ENCODE data around the gene TMEM121B.

The TMEM121B gene

GRCh38 chr22:17114173-17114897 is 6.8 kb downstream of the TMEM121B start:
- Histone ChIP-seq H3K4me1 (ENCODE audit: control insufficient read depth in 1 of 2, insufficient read depth in 2 of 2, low read length in 2 of 2) (peaks cover 11 to 14% of the 10 kb centered on the region in 2 donors), H3K27me3 (ENCODE audit: control insufficient read depth in 1 of 2, insufficient read depth in 2 of 2, low read length in 2 of 2) (peaks cover 0 to 4% of the 10 kb centered on the region in 2 donors), H3K27ac (ENCODE audit: low read depth, low read length) (no peak overlapping the region), H3K9ac (ENCODE audit: low read depth in 1 of 2, low read length in 2 of 2) (no peak overlapping the region), H3K4me3 (ENCODE audit: low read depth in 1 of 2, low read length in 2 of 2) (no peak overlapping the region), H3K9me3 (ENCODE audit: control insufficient read depth in 1 of 2, low read length in 2 of 2) (no peaks in the 10 kb centered on the region), H3K36me3 (ENCODE audit: control insufficient read depth in 1 of 2, insufficient read depth in 2 of 2, low read length in 2 of 2) (peaks cover 7 to 8% of the 10 kb centered on the region in 2 donors)

- peaks cover 8 to 15% of the 10 kb centered on the region in 2 donors for H3K36me3 ChIP-seq (ENCODE audit: control insufficient read depth in 1 of 2, insufficient read depth in 2 of 2, low read length in 2 of 2)
- peaks cover 11 to 14% of the 10 kb centered on the region in 2 donors for H3K4me1 ChIP-seq (ENCODE audit: control insufficient read depth in 1 of 2, insufficient read depth in 2 of 2, low read length in 2 of 2)
- H3K27ac ChIP-seq (ENCODE audit: low read depth, low read length): no peak overlapping the region
- H3K4me3 ChIP-seq (ENCODE audit: low read depth in 1 of 2, low read length in 2 of 2): no peak overlapping the region
- H3K9ac ChIP-seq (ENCODE audit: low read depth in 1 of 2, low read length in 2 of 2): no peak overlapping the region
- no peaks in the 10 kb centered on the region for H3K27me3 ChIP-seq (ENCODE audit: control insufficient read depth in 1 of 2, insufficient read depth in 2 of 2, low read length in 2 of 2)
- no peaks in the 10 kb centered on the region for H3K9me3 ChIP-seq (ENCODE audit: control insufficient read depth in 1 of 2, low read length in 2 of 2)
These were observed 7.6 kb downstream of the TMEM121B start for GRCh38 chr22:17113600-17113999.

GRCh38 chr22:17112491-17113042 is 8.6 kb downstream of the TMEM121B start:
- H3K4me1 ChIP-seq (ENCODE audit: control insufficient read depth in 1 of 2, insufficient read depth in 2 of 2, low read length in 2 of 2): peaks cover under 1 to 6% of the 10 kb centered on the region in 2 donors
- peaks cover 16 to 26% of the 10 kb centered on the region in 2 donors for H3K36me3 ChIP-seq (ENCODE audit: control insufficient read depth in 1 of 2, insufficient read depth in 2 of 2, low read length in 2 of 2)
- no peaks in the 10 kb centered on the region for H3K27me3 ChIP-seq (ENCODE audit: control insufficient read depth in 1 of 2, insufficient read depth in 2 of 2, low read length in 2 of 2)
- no peak overlapping the region for H3K4me3 ChIP-seq (ENCODE audit: low read depth in 1 of 2, low read length in 2 of 2)
- H3K27ac ChIP-seq (ENCODE audit: low read depth, low read length): no peak overlapping the region
- H3K9ac ChIP-seq (ENCODE audit: low read depth in 1 of 2, low read length in 2 of 2): no peak overlapping the region
- no peaks in the 10 kb centered on the region for H3K9me3 ChIP-seq (ENCODE audit: control insufficient read depth in 1 of 2, low read length in 2 of 2)

- Histone ChIP-seq H3K9ac (ENCODE audit: low read depth in 1 of 2, low read length in 2 of 2) (no peak overlapping the region), H3K4me1 (ENCODE audit: control insufficient read depth in 1 of 2, insufficient read depth in 2 of 2, low read length in 2 of 2) (no peaks in the 10 kb centered on the region), H3K9me3 (ENCODE audit: control insufficient read depth in 1 of 2, low read length in 2 of 2) (no peaks in the 10 kb centered on the region), H3K27ac (ENCODE audit: low read depth, low read length) (no peak overlapping the region), H3K4me3 (ENCODE audit: low read depth in 1 of 2, low read length in 2 of 2) (no peak overlapping the region), H3K27me3 (ENCODE audit: control insufficient read depth in 1 of 2, insufficient read depth in 2 of 2, low read length in 2 of 2) (no peaks in the 10 kb centered on the region), H3K36me3 (ENCODE audit: control insufficient read depth in 1 of 2, insufficient read depth in 2 of 2, low read length in 2 of 2) (peaks cover 22 to 37% of the 10 kb centered on the region in 2 donors)
These were observed 10.2 kb downstream of the TMEM121B start for GRCh38 chr22:17110791-17111550.

- Histone ChIP-seq H3K4me1 (ENCODE audit: control insufficient read depth in 1 of 2, insufficient read depth in 2 of 2, low read length in 2 of 2) (no peaks in the 10 kb centered on the region), H3K9me3 (ENCODE audit: control insufficient read depth in 1 of 2, low read length in 2 of 2) (no peaks in the 10 kb centered on the region), H3K9ac (ENCODE audit: low read depth in 1 of 2, low read length in 2 of 2) (no peak overlapping the region), H3K27me3 (ENCODE audit: control insufficient read depth in 1 of 2, insufficient read depth in 2 of 2, low read length in 2 of 2) (no peaks in the 10 kb centered on the region), H3K4me3 (ENCODE audit: low read depth in 1 of 2, low read length in 2 of 2) (no peak overlapping the region), H3K27ac (ENCODE audit: low read depth, low read length) (no peak overlapping the region), H3K36me3 (ENCODE audit: control insufficient read depth in 1 of 2, insufficient read depth in 2 of 2, low read length in 2 of 2) (peaks cover 22 to 47% of the 10 kb centered on the region in 2 donors)
These were observed 11.2 kb downstream of the TMEM121B start for GRCh38 chr22:17109976-17110375.

GRCh38 chr22:17109113-17109865 is 11.9 kb downstream of the TMEM121B start:
- no peak overlapping the region for H3K27ac ChIP-seq (ENCODE audit: low read depth, low read length)
- H3K4me1 ChIP-seq (ENCODE audit: control insufficient read depth in 1 of 2, insufficient read depth in 2 of 2, low read length in 2 of 2): no peaks in the 10 kb centered on the region
- H3K36me3 ChIP-seq (ENCODE audit: control insufficient read depth in 1 of 2, insufficient read depth in 2 of 2, low read length in 2 of 2): peaks cover 24 to 54% of the 10 kb centered on the region in 2 donors
- no peak overlapping the region for H3K9ac ChIP-seq (ENCODE audit: low read depth in 1 of 2, low read length in 2 of 2)
- H3K4me3 ChIP-seq (ENCODE audit: low read depth in 1 of 2, low read length in 2 of 2): no peak overlapping the region
- H3K9me3 ChIP-seq (ENCODE audit: control insufficient read depth in 1 of 2, low read length in 2 of 2): no peaks in the 10 kb centered on the region
- no peaks in the 10 kb centered on the region for H3K27me3 ChIP-seq (ENCODE audit: control insufficient read depth in 1 of 2, insufficient read depth in 2 of 2, low read length in 2 of 2)

- no peak overlapping the region for H3K9ac ChIP-seq (ENCODE audit: low read depth in 1 of 2, low read length in 2 of 2)
- peaks cover 25 to 59% of the 10 kb centered on the region in 2 donors for H3K36me3 ChIP-seq (ENCODE audit: control insufficient read depth in 1 of 2, insufficient read depth in 2 of 2, low read length in 2 of 2)
- no peaks in the 10 kb centered on the region for H3K9me3 ChIP-seq (ENCODE audit: control insufficient read depth in 1 of 2, low read length in 2 of 2)
- H3K27me3 ChIP-seq (ENCODE audit: control insufficient read depth in 1 of 2, insufficient read depth in 2 of 2, low read length in 2 of 2): no peaks in the 10 kb centered on the region
- H3K4me3 ChIP-seq (ENCODE audit: low read depth in 1 of 2, low read length in 2 of 2): no peak overlapping the region
- no peak overlapping the region for H3K27ac ChIP-seq (ENCODE audit: low read depth, low read length)
- H3K4me1 ChIP-seq (ENCODE audit: control insufficient read depth in 1 of 2, insufficient read depth in 2 of 2, low read length in 2 of 2): no peaks in the 10 kb centered on the region
These were observed 12.7 kb downstream of the TMEM121B start for GRCh38 chr22:17108256-17109112.

- Histone ChIP-seq H3K4me3 (ENCODE audit: low read depth in 1 of 2, low read length in 2 of 2) (no peak overlapping the region), H3K4me1 (ENCODE audit: control insufficient read depth in 1 of 2, insufficient read depth in 2 of 2, low read length in 2 of 2) (no peaks in the 10 kb centered on the region), H3K36me3 (ENCODE audit: control insufficient read depth in 1 of 2, insufficient read depth in 2 of 2, low read length in 2 of 2) (peaks cover 29 to 69% of the 10 kb centered on the region in 2 donors), H3K27me3 (ENCODE audit: control insufficient read depth in 1 of 2, insufficient read depth in 2 of 2, low read length in 2 of 2) (no peaks in the 10 kb centered on the region), H3K9me3 (ENCODE audit: control insufficient read depth in 1 of 2, low read length in 2 of 2) (no peaks in the 10 kb centered on the region), H3K27ac (ENCODE audit: low read depth, low read length) (no peak overlapping the region), H3K9ac (ENCODE audit: low read depth in 1 of 2, low read length in 2 of 2) (no peak overlapping the region)
These were observed 13.7 kb downstream of the TMEM121B start for GRCh38 chr22:17107547-17107810.

GRCh38 chr22:17106785-17107546 is 14.2 kb downstream of the TMEM121B start:
- Histone ChIP-seq H3K36me3 (ENCODE audit: control insufficient read depth in 1 of 2, insufficient read depth in 2 of 2, low read length in 2 of 2) (peaks cover 34 to 74% of the 10 kb centered on the region in 2 donors), H3K9ac (ENCODE audit: low read depth in 1 of 2, low read length in 2 of 2) (no peak overlapping the region), H3K4me1 (ENCODE audit: control insufficient read depth in 1 of 2, insufficient read depth in 2 of 2, low read length in 2 of 2) (no peaks in the 10 kb centered on the region), H3K27ac (ENCODE audit: low read depth, low read length) (no peak overlapping the region), H3K4me3 (ENCODE audit: low read depth in 1 of 2, low read length in 2 of 2) (no peak overlapping the region), H3K27me3 (ENCODE audit: control insufficient read depth in 1 of 2, insufficient read depth in 2 of 2, low read length in 2 of 2) (no peaks in the 10 kb centered on the region), H3K9me3 (ENCODE audit: control insufficient read depth in 1 of 2, low read length in 2 of 2) (no peaks in the 10 kb centered on the region)

Data from duodenal mucosa (tissue), 2 donors.